OCI-LY7 (cell line): ENCODE measurements around the gene HYLS1. TPM values are rescaled to one million over a fixed set of nuclear protein-coding genes. Genes with fewer than 3 reads are reported as not detected.
"Not testable (repeated sequence)": the region's sequence is repeated elsewhere in the genome, so short reads cannot be mapped to it uniquely, and the experiment has no call there.

Source experiments
- BruUV-seq: library from RNA; stranded (reverse); fragments of 400-500 nt; replicated peaks from 2 replicates; lab custom pipeline; 2021; lab: Mats Ljungman, UMichigan
- CTCF ChIA-PET: fragments of 300-600 bp; sonication (Branson Sonifier 250); formaldehyde crosslinking; loops from one replicate; lab custom pipeline; 2022; ENCODE audit warnings: antibody characterized with exemption; ENCODE audit not compliant: unreplicated experiment; lab: Charles Lee
- POLR2A ChIA-PET: fragments of 300-600 bp; sonication (Branson Sonifier 250); formaldehyde crosslinking; loops from one replicate; lab custom pipeline; 2022; ENCODE audit warnings: antibody characterized with exemption; lab: Charles Lee
- DNase-seq: peaks from one replicate; pipeline ENCODE4 v3.0.0-alpha.2; 2015; ENCODE audit warnings: low spot score
- H2AFZ ChIP-seq: fragments of 200-600 bp; sonication (generic), shearing (Covaris generic); 2 replicates; pipeline ENCODE4 v1.6.1; 2014; ENCODE audit warnings: mild to moderate bottlenecking, antibody characterized with exemption, low read length, moderate library complexity
- H3K27ac ChIP-seq: fragments of 200-600 bp; sonication (generic); 2 replicates; pipeline ENCODE4 v1.5.1; 2014; ENCODE audit warnings: mixed run types, low read depth, mild to moderate bottlenecking, moderate library complexity, low read length, inconsistent platforms; ENCODE audit not compliant: poor library complexity, severe bottlenecking
- H3K36me3 ChIP-seq: fragments of 200-600 bp; sonication (generic); 2 replicates; pipeline ENCODE4 v1.6.1; 2014; ENCODE audit warnings: mild to moderate bottlenecking, antibody characterized with exemption, low read length, moderate library complexity, mixed read lengths; ENCODE audit not compliant: insufficient read depth
- H3K4me1 ChIP-seq: fragments of 200-600 bp; sonication (generic); 2 replicates; pipeline ENCODE4 v1.5.1; 2014; ENCODE audit warnings: mild to moderate bottlenecking, low read length; ENCODE audit not compliant: insufficient read depth, poor library complexity, severe bottlenecking
- H3K4me2 ChIP-seq: fragments of 200-600 bp; sonication (generic); 2 replicates; pipeline ENCODE4 v1.6.1; 2014; ENCODE audit warnings: mild to moderate bottlenecking, low read length
- H3K4me3 ChIP-seq: fragments of 200-600 bp; sonication (generic); 2 replicates; pipeline ENCODE4 v1.5.1; 2014; ENCODE audit warnings: mild to moderate bottlenecking, low read depth, low read length; ENCODE audit not compliant: poor library complexity, severe bottlenecking
- H3K79me2 ChIP-seq: fragments of 200-600 bp; sonication (generic); 2 replicates; pipeline ENCODE4 v1.6.1; 2016; ENCODE audit warnings: low read depth, mild to moderate bottlenecking, low read length, moderate library complexity, mixed read lengths; ENCODE audit not compliant: insufficient read depth
- H3K9me2 ChIP-seq: fragments of 200-600 bp; sonication (generic); 2 replicates; pipeline ENCODE4 v1.6.1; 2016; ENCODE audit warnings: mild to moderate bottlenecking, low read length, mixed read lengths; ENCODE audit not compliant: insufficient read depth
- H3K9me3 ChIP-seq: fragments of 200-600 bp; sonication (generic); 2 replicates; pipeline ENCODE4 v1.6.1; 2014; ENCODE audit warnings: mild to moderate bottlenecking, mixed run types, low read length, mixed read lengths
- H4K20me1 ChIP-seq: fragments of 200-600 bp; sonication (generic); 2 replicates; pipeline ENCODE4 v1.6.1; 2014; ENCODE audit warnings: mild to moderate bottlenecking, antibody characterized with exemption, low read length, moderate library complexity, mixed read lengths; ENCODE audit not compliant: insufficient read depth
- CTCF ChIP-seq: fragments of 200-600 bp; sonication (generic); conservative IDR thresholded peaks from 2 replicates; pipeline ENCODE4 v1.5.1; 2014; ENCODE audit warnings: mild to moderate bottlenecking, antibody characterized with exemption, low read length, moderate library complexity, mixed read lengths
- EZH2phosphoT487 ChIP-seq: fragments of 200-600 bp; sonication (generic); IDR thresholded peaks from 2 replicates; pipeline ENCODE4 v1.6.1; 2018; ENCODE audit warnings: low read depth, borderline replicate concordance, mild to moderate bottlenecking, mixed run types, antibody characterized with exemption, low read length, moderate library complexity, mixed read lengths
- intact Hi-C: fragments of 100-400 bp; cut with micrococcal nuclease; formaldehyde crosslinking; loops from one replicate; pipeline ENCODE4 v1.10.0; 2022; ENCODE audit not compliant: unreplicated experiment
- total RNA-seq, 2 experiments: library from RNA; depleted of rRNA in 1 of 2; stranded (reverse); fragments of >200 nt in 1 of 2; shearing (Covaris generic) in 1 of 2; gene quantifications; 2 replicates each; pipeline ENCODE4 v1.2.3, GENCODE V29; 2014 to 2022

Gene HYLS1
- total RNA-seq, 2 experiments from 2014 or later: 18.3 to 31.5 TPM

GRCh38 chr11:125846188-125846587, 41.3 kb upstream of the HYLS1 start:
- POLR2A ChIA-PET: no interaction called here
- H2AFZ ChIP-seq: no peak overlapping the region
- H3K36me3 ChIP-seq: peaks cover 12% of the 10 kb centered on the region
- CTCF ChIA-PET: no interaction called here
- peaks cover 20% of the 10 kb centered on the region; the same call in 1 of the 2 replicates for H3K9me3 ChIP-seq
- no peak for DNase-seq
- H3K27ac ChIP-seq: no peak overlapping the region
- no peaks in the 10 kb centered on the region for H3K9me2 ChIP-seq
- no peak for TF ChIP-seq EZH2phosphoT487
- no peak for TF ChIP-seq CTCF
- no peaks in the 10 kb centered on the region for H4K20me1 ChIP-seq
- no peaks in the 10 kb centered on the region for H3K4me1 ChIP-seq
- no peak overlapping the region for H3K4me3 ChIP-seq
- H3K79me2 ChIP-seq: no peaks in the 10 kb centered on the region
- H3K4me2 ChIP-seq: no peak overlapping the region
- no TSS peak for BruUV-seq
- intact Hi-C loops: no loop called here

- intact Hi-C loops, CTCF ChIA-PET, BruUV-seq, H3K27ac ChIP-seq, H3K36me3 ChIP-seq, H4K20me1 ChIP-seq, H3K9me2 ChIP-seq, DNase-seq, H2AFZ ChIP-seq, H3K79me2 ChIP-seq, H3K4me2 ChIP-seq, H3K4me3 ChIP-seq, H3K4me1 ChIP-seq: not testable (repeated sequence)
- peaks cover 14% of the 10 kb centered on the region; the same call in 1 of the 2 replicates for H3K9me3 ChIP-seq
- POLR2A ChIA-PET: interaction anchor here (0.7 kb wide), 1 partner anchor 29 kb away, joined by 4 read pairs; no protein-coding TSS in a partner anchor
These were observed 29.8 kb upstream of the HYLS1 start for GRCh38 chr11:125857670-125858069.

GRCh38 chr11:125862786-125863185, 24.7 kb upstream of the HYLS1 start:
- H2AFZ ChIP-seq, BruUV-seq, H3K27ac ChIP-seq, H3K4me2 ChIP-seq, H3K36me3 ChIP-seq, POLR2A ChIA-PET, H4K20me1 ChIP-seq, DNase-seq, H3K9me2 ChIP-seq, H3K79me2 ChIP-seq, intact Hi-C loops, H3K4me1 ChIP-seq, CTCF ChIA-PET, H3K4me3 ChIP-seq, H3K9me3 ChIP-seq: not testable (repeated sequence)

GRCh38 chr11:125865354-125865753, 22.1 kb upstream of the HYLS1 start:
- H2AFZ ChIP-seq, H3K4me3 ChIP-seq, POLR2A ChIA-PET, intact Hi-C loops, DNase-seq, H3K4me2 ChIP-seq, H3K27ac ChIP-seq, H3K4me1 ChIP-seq, H4K20me1 ChIP-seq, H3K79me2 ChIP-seq, BruUV-seq, CTCF ChIA-PET, H3K36me3 ChIP-seq, H3K9me3 ChIP-seq, H3K9me2 ChIP-seq: not testable (repeated sequence)
